Measurements from ENCODE around the gene PCDHB10. TPM values are rescaled to one million over a fixed set of nuclear protein-coding genes. Genes with fewer than 3 reads are reported as not detected.
A peak's percentile ranks its signal among the peaks of the same experiment; 100 is the strongest.
"Not testable (repeated sequence)": the region's sequence is repeated elsewhere in the genome, so short reads cannot be mapped to it uniquely, and the experiment has no call there.

PCDHB10 gene
- total RNA-seq (ENCODE audit: low replicate concordance): 2.1 and 3.2 TPM in 2 replicates
- long read RNA-seq, transcript PCDHB10-201 (1 exons, 3,290 nt): major isoform, 7 of 7 reads
- long read RNA-seq, partial matches to known transcripts: 0 of 7 reads
- long read RNA-seq, other reads (novel, unspliced or antisense): 0 of 7 reads

- Mint-ChIP-seq H3K4me3 (peak within 1 kb of the TSS; percentile 80), H3K27ac (no peak within 1 kb of the TSS), H3K9me3 (peaks cover 8% of the 10 kb centered on the region), H3K27me3 (no peaks in the 10 kb centered on the region), H3K4me1 (ENCODE audit: unreplicated experiment) (no peaks in the 10 kb centered on the region), H3K36me3 (peaks cover 4% of the 10 kb centered on the region)
- TF ChIP-seq, protein P1, sequence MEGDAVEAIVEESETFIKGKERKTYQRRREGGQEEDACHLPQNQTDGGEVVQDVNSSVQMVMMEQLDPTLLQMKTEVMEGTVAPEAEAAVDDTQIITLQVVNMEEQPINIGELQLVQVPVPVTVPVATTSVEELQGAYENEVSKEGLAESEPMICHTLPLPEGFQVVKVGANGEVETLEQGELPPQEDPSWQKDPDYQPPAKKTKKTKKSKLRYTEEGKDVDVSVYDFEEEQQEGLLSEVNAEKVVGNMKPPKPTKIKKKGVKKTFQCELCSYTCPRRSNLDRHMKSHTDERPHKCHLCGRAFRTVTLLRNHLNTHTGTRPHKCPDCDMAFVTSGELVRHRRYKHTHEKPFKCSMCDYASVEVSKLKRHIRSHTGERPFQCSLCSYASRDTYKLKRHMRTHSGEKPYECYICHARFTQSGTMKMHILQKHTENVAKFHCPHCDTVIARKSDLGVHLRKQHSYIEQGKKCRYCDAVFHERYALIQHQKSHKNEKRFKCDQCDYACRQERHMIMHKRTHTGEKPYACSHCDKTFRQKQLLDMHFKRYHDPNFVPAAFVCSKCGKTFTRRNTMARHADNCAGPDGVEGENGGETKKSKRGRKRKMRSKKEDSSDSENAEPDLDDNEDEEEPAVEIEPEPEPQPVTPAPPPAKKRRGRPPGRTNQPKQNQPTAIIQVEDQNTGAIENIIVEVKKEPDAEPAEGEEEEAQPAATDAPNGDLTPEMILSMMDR (conservative IDR thresholded peaks at IDR 0.05): peak; percentile 71
- DNase-seq (ENCODE audit: extremely low spot score, unreplicated experiment): no peak
Measured at GRCh38 chr5:141192110-141192725, at the start of gene PCDHB10. Gene PCDHB10 (plus strand): TSS chr5:141192353. CDS start chr5:141192553, 200 bp downstream.

GRCh38 chr5:141149812-141150211, 42.3 kb upstream of the PCDHB10 start, which contains the start of gene PCDHB6:
Gene PCDHB6 (plus strand): TSS chr5:141150057. CDS start chr5:141150258, 201 bp downstream.
- no peak for DNase-seq (ENCODE audit: extremely low spot score, unreplicated experiment)
- peaks cover 10% of the 10 kb centered on the region for H3K9me3 Mint-ChIP-seq
- H3K4me3 Mint-ChIP-seq: no peak within 1 kb of the TSS
- H3K36me3 Mint-ChIP-seq: peaks cover 7% of the 10 kb centered on the region
- no peak within 1 kb of the TSS for H3K27ac Mint-ChIP-seq
- H3K4me1 Mint-ChIP-seq (ENCODE audit: unreplicated experiment): no peaks in the 10 kb centered on the region
- TF ChIP-seq, protein P1 (conservative IDR thresholded peaks at IDR 0.05): no peak
- no peaks in the 10 kb centered on the region for H3K27me3 Mint-ChIP-seq

DNA sequence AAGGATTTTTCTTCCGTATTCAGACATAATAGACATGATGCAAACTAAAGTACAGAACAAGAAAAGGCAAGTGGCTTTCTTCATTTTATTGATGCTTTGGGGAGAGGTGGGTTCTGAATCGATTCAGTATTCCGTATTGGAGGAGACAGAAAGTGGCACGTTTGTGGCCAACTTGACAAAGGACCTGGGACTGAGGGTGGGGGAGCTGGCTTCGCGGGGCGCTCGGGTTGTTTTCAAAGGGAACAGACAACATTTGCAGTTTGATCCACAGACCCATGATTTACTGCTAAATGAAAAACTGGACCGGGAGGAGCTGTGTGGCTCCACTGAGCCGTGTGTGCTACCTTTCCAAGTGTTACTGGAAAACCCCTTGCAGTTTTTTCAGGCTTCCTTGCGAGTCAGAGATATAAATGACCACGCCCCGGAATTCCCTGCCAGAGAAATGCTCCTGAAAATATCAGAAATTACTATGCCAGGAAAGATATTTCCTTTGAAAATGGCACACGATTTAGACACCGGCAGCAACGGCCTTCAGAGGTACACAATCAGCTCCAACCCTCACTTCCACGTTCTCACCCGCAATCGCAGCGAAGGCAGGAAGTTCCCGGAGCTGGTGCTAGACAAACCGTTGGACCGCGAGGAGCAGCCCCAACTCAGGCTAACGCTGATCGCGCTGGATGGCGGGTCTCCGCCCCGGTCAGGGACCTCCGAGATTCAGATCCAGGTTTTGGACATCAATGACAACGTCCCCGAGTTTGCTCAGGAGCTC, 41.7 kb upstream of the PCDHB10 start:
- Mint-ChIP-seq H3K27me3 (no peaks in the 10 kb centered on the region), H3K9me3 (peaks cover 10% of the 10 kb centered on the region), H3K4me3 (no peak overlapping the region), H3K4me1 (ENCODE audit: unreplicated experiment) (no peaks in the 10 kb centered on the region), H3K36me3 (peaks cover 7% of the 10 kb centered on the region), H3K27ac (no peak overlapping the region)
- TF ChIP-seq, protein P1 (conservative IDR thresholded peaks at IDR 0.05): no peak
- DNase-seq (ENCODE audit: extremely low spot score, unreplicated experiment): no peak

DNA sequence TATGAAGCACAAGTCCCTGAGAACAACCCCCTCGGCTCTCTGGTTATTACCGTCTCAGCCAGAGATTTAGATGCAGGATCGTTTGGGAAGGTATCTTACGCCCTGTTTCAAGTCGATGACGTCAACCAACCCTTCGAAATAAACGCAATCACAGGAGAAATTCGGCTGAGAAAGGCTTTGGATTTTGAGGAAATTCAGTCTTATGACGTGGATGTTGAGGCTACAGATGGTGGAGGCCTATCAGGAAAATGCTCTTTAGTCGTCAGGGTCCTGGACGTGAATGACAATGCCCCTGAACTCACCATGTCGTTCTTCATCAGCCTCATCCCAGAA, 41.2 kb upstream of the PCDHB10 start:
- H3K27me3 Mint-ChIP-seq: no peaks in the 10 kb centered on the region
- no peak overlapping the region for H3K4me3 Mint-ChIP-seq
- H3K9me3 Mint-ChIP-seq: peaks cover 12% of the 10 kb centered on the region
- DNase-seq (ENCODE audit: extremely low spot score, unreplicated experiment): no peak
- peaks cover 7% of the 10 kb centered on the region for H3K36me3 Mint-ChIP-seq
- TF ChIP-seq, protein P1 (conservative IDR thresholded peaks at IDR 0.05): no peak
- no peaks in the 10 kb centered on the region for H3K4me1 Mint-ChIP-seq (ENCODE audit: unreplicated experiment)
- no peak overlapping the region for H3K27ac Mint-ChIP-seq

DNA sequence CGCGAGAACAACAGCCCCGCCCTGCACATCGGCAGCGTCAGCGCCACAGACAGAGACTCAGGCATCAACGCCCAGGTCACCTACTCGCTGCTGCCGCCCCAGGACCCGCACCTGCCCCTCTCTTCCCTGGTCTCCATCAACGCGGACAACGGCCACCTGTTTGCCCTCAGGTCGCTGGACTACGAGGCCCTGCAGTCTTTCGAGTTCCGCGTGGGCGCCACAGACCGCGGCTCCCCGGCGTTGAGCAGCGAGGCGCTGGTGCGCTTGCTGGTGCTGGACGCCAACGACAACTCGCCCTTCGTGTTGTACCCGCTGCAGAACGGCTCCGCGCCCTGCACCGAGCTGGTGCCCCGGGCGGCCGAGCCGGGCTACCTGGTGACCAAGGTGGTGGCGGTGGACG, 40.5 kb upstream of the PCDHB10 start:
- H3K27me3 Mint-ChIP-seq, H3K36me3 Mint-ChIP-seq: not testable (repeated sequence)
- H3K9me3 Mint-ChIP-seq: peaks cover 19% of the 10 kb centered on the region

DNA sequence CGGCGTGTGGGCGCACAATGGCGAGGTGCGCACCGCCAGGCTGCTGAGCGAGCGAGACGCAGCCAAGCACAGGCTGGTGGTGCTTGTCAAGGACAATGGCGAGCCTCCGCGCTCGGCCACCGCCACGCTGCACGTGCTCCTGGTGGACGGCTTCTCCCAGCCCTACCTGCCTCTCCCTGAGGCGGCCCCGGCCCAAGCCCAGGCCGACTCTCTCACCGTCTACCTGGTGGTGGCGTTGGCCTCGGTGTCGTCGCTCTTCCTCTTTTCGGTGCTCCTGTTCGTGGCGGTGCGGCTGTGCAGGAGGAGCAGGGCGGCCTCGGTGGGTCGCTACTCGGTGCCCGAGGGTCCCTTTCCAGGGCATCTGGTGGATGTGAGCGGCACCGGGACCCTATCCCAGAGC, 40.1 kb upstream of the PCDHB10 start:
- not testable (repeated sequence) for DNase-seq (ENCODE audit: extremely low spot score, unreplicated experiment); H3K4me1 Mint-ChIP-seq (ENCODE audit: unreplicated experiment); H3K27ac Mint-ChIP-seq; H3K4me3 Mint-ChIP-seq; H3K27me3 Mint-ChIP-seq; H3K36me3 Mint-ChIP-seq
- peaks cover 21% of the 10 kb centered on the region for H3K9me3 Mint-ChIP-seq

More for the DNA sequence above, 40.5 kb upstream of the PCDHB10 start:
- H3K27ac Mint-ChIP-seq; H3K4me1 Mint-ChIP-seq (ENCODE audit: unreplicated experiment); DNase-seq (ENCODE audit: extremely low spot score, unreplicated experiment); H3K4me3 Mint-ChIP-seq: not testable (repeated sequence)

Data from type B pancreatic cell (in vitro differentiated cells).